ENCODE results near the gene BDP1.
"Not testable (repeated sequence)": the region's sequence is repeated elsewhere in the genome, so short reads cannot be mapped to it uniquely, and the experiment has no call there.

BDP1 gene

GRCh38 chr5:71475788-71476384 lies 20.4 kb downstream of the BDP1 start:
- DNase-seq, result no peak

- no peak for DNase-seq
Measured at GRCh38 chr5:71481441-71481840, 26.0 kb downstream of the BDP1 start.

- DNase-seq, result peak; percentile 20 to 54
Measured at GRCh38 chr5:71482132-71482531, 26.7 kb downstream of the BDP1 start.

GRCh38 chr5:71483355-71483754 lies 27.9 kb downstream of the BDP1 start:
- no peak for DNase-seq

DNA sequence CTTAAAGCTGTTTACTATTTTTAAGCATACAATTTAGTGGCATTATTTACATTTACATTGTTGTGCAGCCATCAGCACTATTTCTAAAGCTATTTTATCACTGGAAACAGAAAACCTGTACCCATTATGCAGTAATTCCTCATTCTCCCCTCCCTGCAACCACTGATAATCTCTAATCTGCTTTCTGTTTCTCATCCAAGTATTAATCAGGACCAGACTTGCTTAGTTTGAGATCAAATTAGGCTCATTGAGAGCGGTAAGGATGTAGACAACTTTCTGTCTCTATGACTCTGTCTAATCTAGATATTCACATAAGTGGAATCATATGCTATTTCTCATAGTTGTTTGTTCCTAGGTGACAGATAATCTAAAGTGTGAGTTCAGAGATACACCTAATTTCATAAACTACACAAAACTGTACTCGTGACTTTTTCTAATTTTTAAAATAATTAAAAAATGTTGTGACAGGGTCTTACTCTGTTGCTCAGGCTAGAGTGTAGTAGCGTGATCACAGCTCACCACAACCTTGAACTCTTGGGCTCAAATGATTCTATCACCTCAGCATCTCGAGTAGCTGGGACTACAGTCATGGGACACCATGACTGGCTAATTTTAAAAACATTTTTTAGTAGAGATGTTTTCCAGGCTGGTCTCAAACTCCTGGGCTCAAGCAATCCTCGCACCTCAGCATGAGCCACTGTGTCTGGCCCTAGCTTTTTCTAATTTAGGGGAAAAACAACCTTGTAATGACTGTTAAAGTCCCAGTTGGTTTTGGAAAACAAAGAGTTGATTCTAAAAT lies 37.6 kb downstream of the BDP1 start:
- DNase-seq, result no peak

GRCh38 chr5:71494202-71494601 lies 38.8 kb downstream of the BDP1 start:
- DNase-seq, result not testable (repeated sequence)

- DNase-seq, result not testable (repeated sequence)
Measured at GRCh38 chr5:71498756-71499155, 43.3 kb downstream of the BDP1 start.

DNA sequence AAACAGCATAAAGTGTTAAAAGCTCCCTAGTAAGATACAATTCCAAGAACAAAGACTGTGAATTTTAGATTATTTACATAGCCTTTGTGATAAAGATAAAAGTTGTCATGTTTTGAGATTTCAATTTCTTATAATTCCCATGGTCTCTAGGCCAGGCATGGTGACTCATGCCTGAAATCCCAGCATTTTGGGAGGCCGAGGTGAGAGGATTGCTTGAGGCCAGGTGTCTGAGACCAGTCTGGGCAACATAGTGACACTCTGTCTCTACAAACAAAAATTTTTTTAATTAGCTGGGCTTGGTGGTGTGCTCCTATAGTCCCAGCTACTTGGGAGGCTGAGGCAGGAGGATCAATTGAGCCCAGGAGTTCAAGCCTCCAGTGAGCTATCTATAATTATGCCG lies 48.1 kb downstream of the BDP1 start:
- DNase-seq, result no peak

DNA sequence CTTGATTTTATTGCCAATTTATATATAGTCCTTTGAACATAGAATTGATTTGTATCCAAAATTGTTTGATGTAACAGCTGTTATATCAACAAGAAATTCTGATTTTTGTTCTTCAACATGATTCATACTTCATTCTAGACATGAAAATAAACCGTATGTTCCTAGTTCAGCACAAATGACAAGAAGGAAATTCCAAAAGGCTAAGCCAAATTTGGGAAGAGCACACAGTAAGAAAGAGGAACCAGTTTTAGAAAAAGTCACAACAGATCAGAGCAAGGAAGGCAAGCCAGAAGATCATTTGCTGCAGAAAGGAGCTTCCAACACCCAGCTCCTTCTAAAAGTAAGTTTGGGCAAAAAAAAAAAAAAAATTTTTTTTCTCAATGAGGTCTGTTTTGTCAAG lies 66.7 kb downstream of the BDP1 start:
- no peak for DNase-seq

DNA sequence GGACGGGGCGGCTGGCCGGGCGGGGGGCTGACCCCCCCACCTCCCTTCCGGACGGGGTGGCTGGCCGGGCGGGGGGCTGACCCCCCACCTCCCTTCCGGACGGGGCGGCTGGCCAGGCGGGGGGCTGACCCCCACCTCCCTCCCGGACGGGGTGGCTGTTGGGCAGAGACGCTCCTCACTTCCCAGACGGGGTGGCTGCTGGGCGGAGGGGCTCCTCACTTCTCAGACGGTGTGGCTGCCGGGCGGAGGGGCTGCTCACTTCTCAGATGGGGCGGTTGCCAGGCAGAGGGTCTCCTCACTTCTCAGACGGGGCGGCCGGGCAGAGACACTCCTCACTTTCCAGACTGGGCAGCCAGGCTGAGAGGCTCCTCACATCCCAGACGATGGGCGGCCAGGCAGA lies 70.2 kb downstream of the BDP1 start:
- DNase-seq, result not testable (repeated sequence)

DNA sequence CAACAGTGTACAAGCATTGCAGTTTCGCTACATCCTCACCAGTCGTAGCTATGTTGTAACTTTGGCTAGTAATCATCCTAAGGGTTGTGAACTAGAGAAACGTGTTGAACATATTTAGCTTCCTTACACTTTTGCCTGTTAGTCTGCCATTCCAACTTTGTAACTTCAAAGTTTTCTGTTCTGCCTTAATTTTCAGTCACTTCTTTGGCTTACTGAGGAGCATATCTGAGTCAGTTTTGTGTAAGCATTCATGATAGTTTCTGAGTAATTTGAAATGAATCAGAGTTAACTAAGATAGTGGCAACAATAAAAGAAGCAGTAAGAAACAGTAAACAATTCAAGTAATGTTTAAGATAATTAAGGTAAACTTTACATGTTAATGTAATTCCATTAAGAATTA lies 72.8 kb downstream of the BDP1 start:
- DNase-seq, result no peak

DNA sequence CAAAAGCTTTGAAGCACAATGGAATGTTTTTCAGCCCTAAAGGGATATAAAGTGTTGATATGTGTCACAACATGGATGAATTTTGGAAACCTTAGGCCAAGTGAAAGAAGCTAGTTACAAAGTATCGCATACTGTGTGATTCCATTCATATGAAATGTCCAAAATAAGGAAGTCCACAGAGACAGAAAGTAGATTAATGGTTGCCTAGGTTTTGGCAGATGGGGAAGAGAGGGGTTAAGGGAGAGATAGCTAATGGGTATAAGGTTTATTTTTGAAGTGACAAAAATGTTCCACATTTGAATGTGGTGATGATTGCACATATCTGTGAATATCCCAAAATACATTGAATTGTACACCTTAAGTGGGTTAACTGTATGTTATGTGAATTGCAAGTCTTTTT lies 74.2 kb downstream of the BDP1 start:
- DNase-seq, result no peak

GRCh38 chr5:71533142-71533541 lies 77.7 kb downstream of the BDP1 start:
- DNase-seq, result no peak

DNA sequence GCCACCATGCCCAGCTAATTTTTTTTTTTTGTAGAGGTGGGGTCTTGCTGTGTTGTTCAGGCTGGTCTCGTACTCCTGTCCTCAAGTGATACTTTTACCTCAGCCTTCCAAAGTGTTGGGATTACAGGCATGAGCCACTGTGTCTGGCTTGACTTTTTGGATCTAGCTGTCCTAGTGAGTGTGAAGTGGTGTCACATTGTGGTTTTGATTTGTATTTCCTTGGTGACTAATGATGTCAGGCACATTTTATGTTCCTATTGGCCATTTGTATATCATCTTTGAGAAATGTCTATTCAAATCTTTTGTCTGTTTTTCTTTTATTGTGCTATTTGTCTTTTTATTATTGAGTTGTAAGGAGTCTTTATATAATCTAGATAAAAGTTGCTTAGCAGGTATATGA lies 78.2 kb downstream of the BDP1 start:
- no peak for DNase-seq

- no peak for DNase-seq
Measured at GRCh38 chr5:71537687-71538086, 82.2 kb downstream of the BDP1 start.

GRCh38 chr5:71550885-71551284 lies 95.4 kb downstream of the BDP1 start:
- DNase-seq, result not testable (repeated sequence)

DNA sequence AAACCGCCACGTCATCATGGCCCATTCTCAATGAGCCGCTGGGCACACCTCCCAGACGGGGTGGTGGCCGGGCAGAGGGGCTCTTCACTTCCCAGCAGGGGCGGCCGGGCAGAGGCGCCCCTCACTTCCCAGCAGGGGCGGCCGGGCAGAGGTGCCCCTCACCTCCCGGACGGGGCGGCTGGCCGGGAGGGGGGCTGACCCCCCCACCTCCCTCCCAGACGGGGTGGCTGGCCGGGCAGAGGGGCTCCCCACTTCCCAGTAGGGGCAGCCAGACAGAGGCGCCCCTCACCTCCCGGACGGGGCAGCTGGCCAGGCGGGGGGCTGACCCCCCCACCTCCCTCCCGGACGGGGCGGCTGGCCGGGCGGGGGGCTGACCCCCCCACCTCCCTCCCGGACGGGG lies 96.1 kb downstream of the BDP1 start:
- not testable (repeated sequence) for DNase-seq

GRCh38 chr5:71552026-71552749 lies 96.7 kb downstream of the BDP1 start:
- not testable (repeated sequence) for DNase-seq

GRCh38 chr5:71563161-71563560 lies 107.7 kb downstream of the BDP1 start:
- DNase-seq, result no peak

DNA sequence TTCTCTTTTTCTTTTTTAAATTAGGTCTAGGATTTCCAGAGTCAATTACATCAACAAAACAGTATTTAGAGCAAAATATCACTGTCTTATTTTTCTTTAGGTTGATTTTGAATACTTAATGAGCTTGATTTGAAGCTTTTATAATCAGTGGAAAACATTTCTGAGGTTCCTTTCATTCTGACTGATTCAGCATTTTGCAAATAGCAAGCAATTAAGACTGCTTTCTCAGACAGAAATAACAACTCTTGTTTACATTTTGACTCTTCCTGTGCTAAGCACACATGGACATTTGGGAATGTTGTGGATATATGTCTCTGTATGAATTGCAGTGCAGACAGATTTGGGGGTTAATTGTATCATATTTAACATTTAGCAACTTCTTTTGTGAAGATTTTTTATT lies 109.4 kb downstream of the BDP1 start:
- DNase-seq, result no peak

DNA sequence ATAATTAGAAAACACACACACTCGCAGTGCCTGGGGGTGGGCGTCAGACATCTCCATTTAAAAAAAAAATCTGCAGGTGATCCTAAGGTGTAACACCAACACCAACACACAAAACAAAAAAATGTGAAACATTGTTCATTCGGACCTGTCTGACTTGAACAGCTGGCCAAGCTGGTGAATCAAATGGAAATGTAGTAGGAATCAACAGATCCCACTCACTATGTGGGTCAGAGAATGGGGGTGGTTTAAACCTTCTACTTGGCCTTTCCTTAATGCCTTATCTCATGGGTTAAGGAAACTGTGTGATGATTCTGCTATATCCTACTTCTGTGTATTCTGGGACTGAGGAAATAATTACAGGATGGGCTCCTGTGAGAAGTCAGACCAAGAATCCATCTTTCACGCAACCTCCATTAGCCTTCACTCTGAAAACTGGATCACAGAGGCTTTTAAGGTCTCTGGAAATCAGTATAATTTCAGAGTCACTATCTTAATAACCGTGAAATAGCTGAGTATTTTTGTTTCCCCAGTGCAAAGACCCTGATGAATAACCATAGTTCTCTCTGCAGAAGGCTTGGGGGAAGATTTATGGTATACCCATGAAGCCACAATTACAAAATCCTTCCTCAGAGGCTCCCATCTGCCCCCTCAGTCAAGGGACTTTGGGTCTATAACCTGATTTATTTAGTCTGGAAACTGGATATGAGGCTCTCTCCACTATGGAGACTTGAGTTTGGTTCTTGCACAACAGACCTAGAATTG lies 114.5 kb downstream of the BDP1 start:
- DNase-seq, result no peak

- not testable (repeated sequence) for DNase-seq
Measured at GRCh38 chr5:71571811-71572210, 116.4 kb downstream of the BDP1 start.

GRCh38 chr5:71573591-71573990 lies 118.1 kb downstream of the BDP1 start:
- no peak for DNase-seq

Data from NCI-H2081 (cell line).